ENCODE measurements around the gene COL1A2.

COL1A2 gene

GRCh38 chr7:94394437-94395140, at the start of gene COL1A2:
Gene COL1A2, plus strand, starts transcription at chr7:94394895. Its CDS starts 137 bp downstream, at chr7:94395032.
- H3K4me3 ChIP-seq (ENCODE audit: low read depth, low read length) = peak within 1 kb of the TSS; percentile 61
- in situ Hi-C loops (cut with HindIII; ENCODE audit: low sequenced_read_pairs) = no loop called here
- DNase-seq (ENCODE audit: low read depth, low spot score) = peak; percentile 99
- no peak for TF ChIP-seq CTCF (IDR thresholded peaks at IDR 0.05; ENCODE audit: low read depth, low read length)

GRCh38 chr7:94345907-94346306, 48.8 kb upstream of the COL1A2 start:
- in situ Hi-C loops (cut with HindIII; ENCODE audit: low sequenced_read_pairs) = no loop called here
- DNase-seq (ENCODE audit: low read depth, low spot score) = no peak
- no peak for TF ChIP-seq CTCF (IDR thresholded peaks at IDR 0.05; ENCODE audit: low read depth, low read length)
- no peak overlapping the region for H3K4me3 ChIP-seq (ENCODE audit: low read depth, low read length)

- H3K4me3 ChIP-seq (ENCODE audit: low read depth, low read length) = no peak overlapping the region
- no peak for TF ChIP-seq CTCF (IDR thresholded peaks at IDR 0.05; ENCODE audit: low read depth, low read length)
- DNase-seq (ENCODE audit: low read depth, low spot score) = peak; percentile 96
- in situ Hi-C loops (cut with HindIII; ENCODE audit: low sequenced_read_pairs) = no loop called here
Observed at GRCh38 chr7:94348142-94348541, 46.6 kb upstream of the COL1A2 start.

GRCh38 chr7:94350734-94351133, 44.0 kb upstream of the COL1A2 start:
- no peak for TF ChIP-seq CTCF (IDR thresholded peaks at IDR 0.05; ENCODE audit: low read depth, low read length)
- no peak overlapping the region for H3K4me3 ChIP-seq (ENCODE audit: low read depth, low read length)
- in situ Hi-C loops (cut with HindIII; ENCODE audit: low sequenced_read_pairs) = no loop called here
- DNase-seq (ENCODE audit: low read depth, low spot score) = no peak

- in situ Hi-C loops (cut with HindIII; ENCODE audit: low sequenced_read_pairs) = no loop called here
- no peak for TF ChIP-seq CTCF (IDR thresholded peaks at IDR 0.05; ENCODE audit: low read depth, low read length)
Observed at GRCh38 chr7:94351703-94352102, 43.0 kb upstream of the COL1A2 start.

GRCh38 chr7:94352887-94353286, 41.8 kb upstream of the COL1A2 start:
- TF ChIP-seq CTCF (IDR thresholded peaks at IDR 0.05; ENCODE audit: low read depth, low read length) = no peak
- in situ Hi-C loops (cut with HindIII; ENCODE audit: low sequenced_read_pairs) = no loop called here
- DNase-seq (ENCODE audit: low read depth, low spot score) = no peak
- H3K4me3 ChIP-seq (ENCODE audit: low read depth, low read length) = no peak overlapping the region

More at GRCh38 chr7:94351703-94352102, 43.0 kb upstream of the COL1A2 start:
- no peak for DNase-seq (ENCODE audit: low read depth, low spot score)
- no peak overlapping the region for H3K4me3 ChIP-seq (ENCODE audit: low read depth, low read length)

Data from astrocyte of the spinal cord (primary cell).